Measurements from ENCODE around the gene TRIOBP.

TRIOBP gene

DNA sequence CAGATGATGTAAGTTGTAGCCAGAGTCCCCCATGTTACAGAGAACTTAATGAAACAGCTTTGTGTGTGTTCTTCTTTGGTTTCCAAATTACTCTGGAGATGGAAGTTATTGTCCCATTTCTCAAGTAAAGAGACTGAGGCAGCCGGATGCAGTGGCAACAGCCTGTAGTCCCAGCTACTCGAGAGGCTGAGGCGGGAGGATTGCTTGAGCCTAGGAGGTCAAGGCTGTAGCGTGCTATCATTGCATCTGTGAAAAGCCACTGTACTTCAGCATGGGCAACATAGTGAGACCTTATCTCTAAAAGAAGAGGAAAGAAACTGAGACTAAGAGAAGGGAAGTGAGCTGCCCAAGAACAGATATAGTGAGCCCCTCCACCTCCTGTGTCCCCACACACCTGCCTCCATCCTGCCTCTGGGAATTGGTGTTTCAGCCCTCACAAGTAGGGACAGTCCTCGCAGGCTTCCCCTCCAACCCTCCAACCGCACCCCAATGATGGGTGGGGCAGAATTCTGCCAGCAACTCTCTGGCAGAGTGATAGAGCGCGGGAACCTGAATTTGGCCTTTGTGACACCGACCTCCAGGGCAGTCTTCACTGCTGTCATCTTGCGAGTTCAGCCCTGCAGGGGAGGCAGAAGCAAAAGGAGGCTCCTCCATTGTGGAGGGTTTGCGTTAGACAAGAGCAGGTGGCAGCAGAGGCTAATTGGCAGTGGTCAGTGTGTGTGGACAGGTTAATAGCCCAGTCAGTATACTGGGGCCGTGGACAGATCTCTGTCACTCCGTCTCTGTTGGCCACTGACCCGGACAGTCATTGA, 36.7 kb upstream of the TRIOBP start:
- H2BK5ac ChIP-seq (ENCODE audit: low read length): no peak overlapping the region
- no peak overlapping the region for H4K5ac ChIP-seq (ENCODE audit: low read length)
- no peak overlapping the region for H4K8ac ChIP-seq (ENCODE audit: low read depth, low read length)
- H3K4me2 ChIP-seq (ENCODE audit: low read length): peak overlapping the region; percentile 97
- no peak overlapping the region for H3K27ac ChIP-seq (ENCODE audit: low read depth, low read length)
- WGBS (ENCODE audit: extremely low coverage, insufficient coverage, low lambda C conversion rate): no CpG with 5 or more reads among the region's 14 CpGs
- H3K23ac ChIP-seq (ENCODE audit: low read length): no peak overlapping the region
- peak overlapping the region; percentile 89 for H3K9ac ChIP-seq (ENCODE audit: low read length)
- H2AK5ac ChIP-seq (ENCODE audit: low read length): no peak overlapping the region
- H3K36me3 ChIP-seq (ENCODE audit: control insufficient read depth, insufficient read depth, low read length): no peaks in the 10 kb centered on the region
- H3K18ac ChIP-seq (ENCODE audit: low read length): no peak overlapping the region
- H3K79me2 ChIP-seq (ENCODE audit: control insufficient read depth, insufficient read depth, low read length): peaks cover 42% of the 10 kb centered on the region
- no peak overlapping the region for H2BK120ac ChIP-seq (ENCODE audit: low read depth, low read length)
- DNase-seq: no peak
- peaks cover 4% of the 10 kb centered on the region for H3K4me1 ChIP-seq (ENCODE audit: control insufficient read depth, low read depth, low read length)
- H3K56ac ChIP-seq (ENCODE audit: low read length): peak overlapping the region; percentile 95
- H2BK15ac ChIP-seq (replicated peaks; ENCODE audit: low read depth): no peak overlapping the region
- H3K4me3 ChIP-seq (ENCODE audit: low read length): no peak overlapping the region
- H3K79me1 ChIP-seq (ENCODE audit: low read length): peaks cover 33% of the 10 kb centered on the region
- no peaks in the 10 kb centered on the region for H3K27me3 ChIP-seq (ENCODE audit: insufficient read depth, low read length, poor library complexity)
- H3K4ac ChIP-seq (ENCODE audit: low read depth, low read length): no peak overlapping the region

DNA sequence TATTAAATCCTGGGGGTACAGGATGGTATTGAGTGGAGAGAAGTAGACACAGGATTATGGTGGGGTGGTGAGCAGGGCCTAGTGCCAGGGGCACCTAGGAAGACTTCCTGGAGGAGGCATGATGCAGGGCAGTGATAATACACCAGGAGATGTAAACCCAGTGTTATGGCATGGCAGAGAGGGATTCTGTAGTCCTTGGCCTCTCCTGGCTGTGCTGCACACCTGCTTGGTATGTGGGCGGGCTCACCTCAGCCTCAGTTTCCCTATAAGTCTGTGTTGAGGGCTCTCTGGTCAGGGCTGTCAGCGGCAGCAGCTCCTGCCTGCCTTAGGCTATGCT, 36.2 kb upstream of the TRIOBP start:
- Histone ChIP-seq H3K4me2 (ENCODE audit: low read length) (no peak overlapping the region), H3K23ac (ENCODE audit: low read length) (no peak overlapping the region), H2BK120ac (ENCODE audit: low read depth, low read length) (no peak overlapping the region), H4K8ac (ENCODE audit: low read depth, low read length) (no peak overlapping the region), H2AK5ac (ENCODE audit: low read length) (no peak overlapping the region), H3K27ac (ENCODE audit: low read depth, low read length) (no peak overlapping the region), H4K5ac (ENCODE audit: low read length) (no peak overlapping the region), H2BK15ac (replicated peaks; ENCODE audit: low read depth) (no peak overlapping the region), H2BK5ac (ENCODE audit: low read length) (no peak overlapping the region), H3K9ac (ENCODE audit: low read length) (no peak overlapping the region), H3K56ac (ENCODE audit: low read length) (no peak overlapping the region), H3K4me1 (ENCODE audit: control insufficient read depth, low read depth, low read length) (peaks cover 4% of the 10 kb centered on the region), H3K4me3 (ENCODE audit: low read length) (no peak overlapping the region), H3K79me2 (ENCODE audit: control insufficient read depth, insufficient read depth, low read length) (peaks cover 43% of the 10 kb centered on the region), H3K18ac (ENCODE audit: low read length) (no peak overlapping the region), H3K36me3 (ENCODE audit: control insufficient read depth, insufficient read depth, low read length) (no peaks in the 10 kb centered on the region), H3K27me3 (ENCODE audit: insufficient read depth, low read length, poor library complexity) (no peaks in the 10 kb centered on the region), H3K4ac (ENCODE audit: low read depth, low read length) (no peak overlapping the region), H3K79me1 (ENCODE audit: low read length) (peaks cover 34% of the 10 kb centered on the region)
- DNase-seq: no peak
- WGBS (ENCODE audit: extremely low coverage, insufficient coverage, low lambda C conversion rate): no CpG with 5 or more reads among the region's 2 CpGs

DNA sequence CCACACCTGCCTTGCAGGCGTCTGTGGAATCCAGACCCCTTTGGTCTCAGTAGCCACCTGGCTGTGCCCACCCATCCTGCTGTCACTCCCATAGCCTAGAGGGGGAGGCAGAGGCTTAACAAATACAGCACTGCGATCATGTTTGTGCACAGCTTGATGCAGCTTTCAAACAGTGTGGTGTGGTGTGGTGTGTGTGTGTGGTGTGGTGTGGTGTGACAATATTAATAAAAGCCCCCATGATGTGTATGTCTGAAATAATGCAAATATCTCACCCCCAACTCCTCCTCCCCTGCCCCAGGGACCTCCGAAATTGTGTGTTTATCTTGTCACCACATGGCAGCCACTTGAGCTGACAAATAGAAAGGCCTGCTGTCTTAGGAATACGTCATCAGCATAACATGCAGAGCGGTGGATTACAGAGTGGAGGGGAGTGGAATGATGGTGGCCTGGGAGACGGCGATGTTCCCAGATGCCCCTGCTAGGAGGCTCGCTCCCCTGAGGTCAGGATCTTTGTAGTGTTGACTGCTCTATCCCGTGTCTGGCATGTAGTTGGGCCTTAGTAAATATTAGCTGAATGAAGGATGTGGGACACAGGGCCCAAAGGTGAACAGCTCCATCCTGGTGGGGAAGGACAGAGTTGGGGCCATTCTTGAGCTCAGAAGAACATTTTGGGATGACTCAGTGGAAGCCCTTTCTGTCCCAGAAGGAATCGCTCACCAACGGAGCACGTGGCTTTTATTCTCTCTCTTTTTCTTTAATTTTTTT, 35.5 kb upstream of the TRIOBP start:
- Histone ChIP-seq H3K4me3 (ENCODE audit: low read length) (no peak overlapping the region), H3K23ac (ENCODE audit: low read length) (no peak overlapping the region)
- peak; percentile 72 for DNase-seq

DNA sequence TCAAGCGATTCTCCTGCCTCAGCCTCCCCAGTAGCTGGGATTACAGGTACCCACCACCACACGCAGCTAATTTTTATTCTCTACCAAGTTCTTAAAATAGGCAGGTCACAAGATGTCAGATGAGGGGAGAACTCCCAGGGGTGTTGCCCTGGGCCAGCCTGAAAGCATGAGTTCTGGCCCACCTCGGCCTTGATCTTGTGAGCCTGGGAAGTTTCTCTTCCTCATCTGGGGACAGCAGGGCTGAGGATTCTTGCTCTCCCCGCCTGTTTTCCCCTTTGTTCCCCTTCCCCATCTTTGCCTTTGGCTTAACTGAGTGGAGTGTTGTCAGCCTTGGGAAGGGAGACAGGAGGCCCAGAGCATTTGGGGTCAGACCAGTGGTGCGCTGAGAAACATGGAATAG, 34.8 kb upstream of the TRIOBP start:
- H3K4me1 ChIP-seq (ENCODE audit: control insufficient read depth, low read depth, low read length): peaks cover 4% of the 10 kb centered on the region
- no peak for DNase-seq
- H2BK15ac ChIP-seq (replicated peaks; ENCODE audit: low read depth): no peak overlapping the region
- H3K79me1 ChIP-seq (ENCODE audit: low read length): peaks cover 34% of the 10 kb centered on the region
- H3K27ac ChIP-seq (ENCODE audit: low read depth, low read length): no peak overlapping the region
- no CpG with 5 or more reads among the region's 5 CpGs for WGBS (ENCODE audit: extremely low coverage, insufficient coverage, low lambda C conversion rate)
- no peaks in the 10 kb centered on the region for H3K27me3 ChIP-seq (ENCODE audit: insufficient read depth, low read length, poor library complexity)
- no peak overlapping the region for H2BK5ac ChIP-seq (ENCODE audit: low read length)
- no peak overlapping the region for H4K8ac ChIP-seq (ENCODE audit: low read depth, low read length)
- H3K4me2 ChIP-seq (ENCODE audit: low read length): no peak overlapping the region
- H3K9ac ChIP-seq (ENCODE audit: low read length): no peak overlapping the region
- no peak overlapping the region for H3K4ac ChIP-seq (ENCODE audit: low read depth, low read length)
- H3K79me2 ChIP-seq (ENCODE audit: control insufficient read depth, insufficient read depth, low read length): peaks cover 43% of the 10 kb centered on the region
- H3K23ac ChIP-seq (ENCODE audit: low read length): no peak overlapping the region
- H3K18ac ChIP-seq (ENCODE audit: low read length): no peak overlapping the region
- H2BK120ac ChIP-seq (ENCODE audit: low read depth, low read length): no peak overlapping the region
- H2AK5ac ChIP-seq (ENCODE audit: low read length): no peak overlapping the region
- no peak overlapping the region for H4K5ac ChIP-seq (ENCODE audit: low read length)
- H3K4me3 ChIP-seq (ENCODE audit: low read length): no peak overlapping the region
- no peaks in the 10 kb centered on the region for H3K36me3 ChIP-seq (ENCODE audit: control insufficient read depth, insufficient read depth, low read length)
- no peak overlapping the region for H3K56ac ChIP-seq (ENCODE audit: low read length)

More for the DNA sequence above, 35.5 kb upstream of the TRIOBP start:
- WGBS (ENCODE audit: extremely low coverage, insufficient coverage, low lambda C conversion rate): no CpG with 5 or more reads among the region's 12 CpGs
- Histone ChIP-seq H3K79me2 (ENCODE audit: control insufficient read depth, insufficient read depth, low read length) (peaks cover 43% of the 10 kb centered on the region), H3K27me3 (ENCODE audit: insufficient read depth, low read length, poor library complexity) (no peaks in the 10 kb centered on the region), H3K4ac (ENCODE audit: low read depth, low read length) (no peak overlapping the region), H3K56ac (ENCODE audit: low read length) (no peak overlapping the region), H2BK5ac (ENCODE audit: low read length) (no peak overlapping the region), H4K8ac (ENCODE audit: low read depth, low read length) (no peak overlapping the region), H3K36me3 (ENCODE audit: control insufficient read depth, insufficient read depth, low read length) (no peaks in the 10 kb centered on the region), H3K4me1 (ENCODE audit: control insufficient read depth, low read depth, low read length) (peaks cover 4% of the 10 kb centered on the region), H2AK5ac (ENCODE audit: low read length) (no peak overlapping the region), H2BK120ac (ENCODE audit: low read depth, low read length) (no peak overlapping the region), H3K9ac (ENCODE audit: low read length) (no peak overlapping the region), H3K4me2 (ENCODE audit: low read length) (no peak overlapping the region), H2BK15ac (replicated peaks; ENCODE audit: low read depth) (no peak overlapping the region), H3K18ac (ENCODE audit: low read length) (no peak overlapping the region), H4K5ac (ENCODE audit: low read length) (no peak overlapping the region), H3K79me1 (ENCODE audit: low read length) (peaks cover 34% of the 10 kb centered on the region), H3K27ac (ENCODE audit: low read depth, low read length) (no peak overlapping the region)

DNA sequence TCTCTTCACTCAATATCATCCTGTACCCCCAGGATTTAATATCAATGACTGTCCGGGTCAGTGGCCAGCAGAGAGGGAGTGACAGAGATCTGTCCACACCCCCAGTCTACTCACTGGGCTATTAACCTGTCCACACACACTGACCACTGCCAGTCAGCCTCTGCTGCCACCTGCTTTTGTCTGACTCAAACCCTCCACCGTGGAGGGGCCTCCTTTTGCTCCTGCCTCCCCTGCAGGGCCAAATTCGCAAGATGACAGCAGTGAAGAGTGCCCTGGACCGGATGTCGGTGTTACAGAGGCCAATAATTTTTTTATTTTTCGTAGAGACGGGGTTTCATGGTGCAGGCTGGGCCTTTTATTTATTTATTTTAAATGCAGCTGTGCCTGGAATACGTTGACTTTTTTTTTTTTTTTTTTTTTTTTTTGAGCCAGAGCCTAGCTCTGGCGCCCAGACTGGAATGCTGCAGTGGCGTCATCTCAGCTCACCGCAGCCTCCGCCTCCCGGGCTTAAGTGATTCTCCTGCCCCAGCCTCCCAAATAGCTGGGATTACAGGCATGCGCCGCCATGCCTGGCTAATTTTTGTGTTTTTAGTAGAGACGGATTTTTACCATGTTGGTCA, 33.2 kb upstream of the TRIOBP start:
- no peak overlapping the region for H3K4me3 ChIP-seq (ENCODE audit: low read length)
- no peaks in the 10 kb centered on the region for H3K36me3 ChIP-seq (ENCODE audit: control insufficient read depth, insufficient read depth, low read length)
- H3K9ac ChIP-seq (ENCODE audit: low read length): no peak overlapping the region
- no peak overlapping the region for H3K4me2 ChIP-seq (ENCODE audit: low read length)
- H4K5ac ChIP-seq (ENCODE audit: low read length): no peak overlapping the region
- no peak overlapping the region for H2BK15ac ChIP-seq (replicated peaks; ENCODE audit: low read depth)
- no peak overlapping the region for H3K4ac ChIP-seq (ENCODE audit: low read depth, low read length)
- DNase-seq: no peak
- H4K8ac ChIP-seq (ENCODE audit: low read depth, low read length): no peak overlapping the region
- no peak overlapping the region for H3K27ac ChIP-seq (ENCODE audit: low read depth, low read length)
- peaks cover 4% of the 10 kb centered on the region for H3K4me1 ChIP-seq (ENCODE audit: control insufficient read depth, low read depth, low read length)
- H2AK5ac ChIP-seq (ENCODE audit: low read length): no peak overlapping the region
- peaks cover 43% of the 10 kb centered on the region for H3K79me2 ChIP-seq (ENCODE audit: control insufficient read depth, insufficient read depth, low read length)
- no peak overlapping the region for H2BK120ac ChIP-seq (ENCODE audit: low read depth, low read length)
- H3K27me3 ChIP-seq (ENCODE audit: insufficient read depth, low read length, poor library complexity): no peaks in the 10 kb centered on the region
- H2BK5ac ChIP-seq (ENCODE audit: low read length): no peak overlapping the region
- peaks cover 34% of the 10 kb centered on the region for H3K79me1 ChIP-seq (ENCODE audit: low read length)
- WGBS (ENCODE audit: extremely low coverage, insufficient coverage, low lambda C conversion rate): no CpG with 5 or more reads among the region's 16 CpGs
- no peak overlapping the region for H3K56ac ChIP-seq (ENCODE audit: low read length)
- H3K18ac ChIP-seq (ENCODE audit: low read length): no peak overlapping the region
- H3K23ac ChIP-seq (ENCODE audit: low read length): no peak overlapping the region
